ENCODE data around the gene DEAF1.
A peak's percentile ranks its signal among the peaks of the same experiment; 100 is the strongest.
"Not testable (repeated sequence)": the region's sequence is repeated elsewhere in the genome, so short reads cannot be mapped to it uniquely, and the experiment has no call there.

The DEAF1 gene, protein sequence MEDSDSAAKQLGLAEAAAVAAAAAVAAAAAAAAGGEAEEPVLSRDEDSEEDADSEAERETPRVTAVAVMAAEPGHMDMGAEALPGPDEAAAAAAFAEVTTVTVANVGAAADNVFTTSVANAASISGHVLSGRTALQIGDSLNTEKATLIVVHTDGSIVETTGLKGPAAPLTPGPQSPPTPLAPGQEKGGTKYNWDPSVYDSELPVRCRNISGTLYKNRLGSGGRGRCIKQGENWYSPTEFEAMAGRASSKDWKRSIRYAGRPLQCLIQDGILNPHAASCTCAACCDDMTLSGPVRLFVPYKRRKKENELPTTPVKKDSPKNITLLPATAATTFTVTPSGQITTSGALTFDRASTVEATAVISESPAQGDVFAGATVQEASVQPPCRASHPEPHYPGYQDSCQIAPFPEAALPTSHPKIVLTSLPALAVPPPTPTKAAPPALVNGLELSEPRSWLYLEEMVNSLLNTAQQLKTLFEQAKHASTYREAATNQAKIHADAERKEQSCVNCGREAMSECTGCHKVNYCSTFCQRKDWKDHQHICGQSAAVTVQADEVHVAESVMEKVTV

DNA sequence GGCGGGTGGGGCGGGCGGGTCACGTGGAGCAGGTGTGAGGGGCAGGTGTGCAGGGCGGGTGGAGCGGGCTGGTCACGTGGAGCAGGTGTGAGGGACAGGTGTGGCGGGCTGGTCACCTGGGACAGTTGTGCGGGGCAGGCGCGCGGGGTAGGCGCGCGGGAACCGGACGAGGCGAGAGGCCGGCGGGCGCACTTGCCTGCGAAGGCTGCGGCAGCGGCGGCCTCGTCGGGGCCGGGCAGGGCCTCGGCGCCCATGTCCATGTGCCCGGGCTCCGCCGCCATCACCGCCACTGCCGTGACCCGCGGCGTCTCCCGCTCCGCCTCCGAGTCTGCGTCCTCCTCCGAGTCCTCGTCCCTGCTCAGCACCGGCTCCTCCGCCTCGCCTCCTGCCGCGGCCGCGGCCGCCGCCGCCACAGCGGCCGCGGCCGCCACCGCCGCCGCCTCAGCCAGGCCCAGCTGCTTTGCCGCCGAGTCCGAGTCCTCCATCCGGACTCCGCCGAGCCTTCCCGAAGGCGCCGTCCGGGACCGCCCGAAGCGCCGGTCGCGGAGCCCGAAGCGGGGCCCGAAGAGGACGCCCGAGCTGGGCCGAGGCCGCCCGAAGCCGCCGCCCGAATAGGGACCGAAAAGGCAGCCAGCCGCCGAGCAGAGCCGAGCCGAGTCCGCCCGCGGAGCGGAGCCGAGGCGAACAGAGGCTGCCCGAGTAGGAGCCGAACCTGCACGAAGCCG lies at the start of gene DEAF1:
DEAF1 (minus strand) TSS at position 660 of the 725 bp plus-strand sequence; CDS start at position 485, 175 bp downstream.
- DNase-seq (ENCODE audit: low read depth, low spot score) = peak; percentile 72
- peak within 1 kb of the TSS; percentile 98 for H3K27ac ChIP-seq

DNA sequence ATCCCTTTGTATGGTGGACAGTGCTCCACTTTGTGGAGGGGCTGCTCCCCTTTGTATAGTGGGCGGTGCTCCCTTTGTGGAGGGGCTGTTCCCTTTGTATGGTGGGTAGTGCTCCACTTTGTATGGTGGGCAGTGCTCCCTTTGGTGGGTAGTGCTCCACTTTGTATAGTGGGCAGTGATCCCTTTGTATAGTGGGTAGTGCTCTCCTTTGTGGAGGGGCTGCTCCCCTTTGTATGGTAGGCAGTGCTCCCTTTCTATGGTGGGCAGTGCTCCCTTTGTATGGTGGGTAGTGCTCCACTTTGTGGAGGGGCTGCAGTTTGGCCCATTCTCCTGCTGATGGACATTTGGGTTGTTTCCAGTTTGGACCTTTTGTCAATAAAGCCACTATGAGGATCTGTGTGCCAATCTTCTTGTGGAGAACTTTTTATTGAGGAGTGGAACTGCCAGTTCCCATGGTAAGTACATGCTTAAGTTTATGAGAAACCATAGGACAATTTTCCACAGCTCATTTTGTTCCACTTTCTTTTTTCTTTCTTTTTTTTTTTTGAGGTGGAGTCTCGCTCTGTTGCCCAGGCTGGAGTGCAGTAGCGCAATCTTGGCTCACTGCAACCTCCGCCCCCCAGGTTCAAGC lies 47.7 kb upstream of the DEAF1 start:
- H3K27ac ChIP-seq = no peak overlapping the region
- no peak for DNase-seq (ENCODE audit: low read depth, low spot score)

DNA sequence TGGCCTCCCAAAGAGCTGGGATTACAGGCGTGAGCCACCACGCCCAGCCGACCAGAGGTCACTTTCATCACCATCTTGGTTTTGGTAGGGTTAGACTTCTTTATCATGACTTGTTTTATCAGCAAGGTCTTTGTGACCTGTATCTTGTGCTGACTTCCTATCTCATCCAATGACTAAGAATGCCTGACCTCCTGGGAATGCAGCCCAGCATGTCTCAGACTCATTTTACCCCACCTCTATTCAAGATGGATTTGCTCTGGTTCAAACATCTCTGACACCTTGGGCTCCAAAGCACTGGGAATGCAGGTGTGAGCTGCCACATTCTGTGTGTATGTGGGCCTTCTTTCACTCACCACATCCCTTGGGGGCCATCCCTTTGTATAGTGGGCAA lies 47.1 kb upstream of the DEAF1 start:
- no peak for DNase-seq (ENCODE audit: low read depth, low spot score)
- no peak overlapping the region for H3K27ac ChIP-seq

DNA sequence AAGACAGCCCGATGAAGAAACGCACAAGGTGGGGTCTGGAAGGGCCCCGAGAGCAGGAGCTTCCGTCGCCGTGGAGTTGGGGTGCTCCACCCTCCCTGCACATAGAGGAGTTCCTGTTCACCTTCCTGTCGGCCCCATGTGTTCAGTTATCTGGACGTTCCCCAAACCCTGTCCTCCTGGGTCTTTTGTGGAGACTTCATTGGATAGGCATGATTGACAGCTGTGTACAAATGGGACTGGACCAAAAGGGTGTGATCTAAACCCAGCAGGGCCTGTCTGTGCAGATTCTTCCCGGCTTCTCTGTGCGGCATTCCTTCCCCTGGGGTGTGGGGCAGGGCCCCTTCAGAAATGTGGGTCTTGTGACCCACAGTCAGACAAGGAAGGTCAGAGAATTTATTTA lies 42.9 kb upstream of the DEAF1 start:
- DNase-seq (ENCODE audit: low read depth, low spot score) = not testable (repeated sequence)
- H3K27ac ChIP-seq = peak overlapping the region; percentile 45

DNA sequence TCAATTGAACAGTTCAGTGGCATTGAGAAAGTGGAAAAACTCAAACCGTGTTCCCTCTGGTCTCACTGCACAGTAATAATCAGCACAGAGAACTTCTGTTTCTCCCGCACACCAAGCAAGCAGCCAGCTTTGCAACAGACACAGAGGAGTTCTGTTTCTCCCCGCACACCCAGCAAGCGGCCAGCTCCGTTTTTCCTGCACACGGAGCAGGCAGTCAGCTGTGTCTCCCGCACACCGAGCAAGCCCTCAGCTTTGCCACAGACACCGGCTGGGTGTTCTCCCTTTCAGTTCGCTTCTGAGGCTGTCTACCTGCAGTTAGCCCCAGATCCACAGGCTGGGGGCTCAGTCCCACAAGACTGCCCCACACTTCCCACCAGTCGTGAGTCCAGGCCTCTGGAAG lies 42.3 kb upstream of the DEAF1 start:
- DNase-seq (ENCODE audit: low read depth, low spot score) = no peak
- no peak overlapping the region for H3K27ac ChIP-seq

DNA sequence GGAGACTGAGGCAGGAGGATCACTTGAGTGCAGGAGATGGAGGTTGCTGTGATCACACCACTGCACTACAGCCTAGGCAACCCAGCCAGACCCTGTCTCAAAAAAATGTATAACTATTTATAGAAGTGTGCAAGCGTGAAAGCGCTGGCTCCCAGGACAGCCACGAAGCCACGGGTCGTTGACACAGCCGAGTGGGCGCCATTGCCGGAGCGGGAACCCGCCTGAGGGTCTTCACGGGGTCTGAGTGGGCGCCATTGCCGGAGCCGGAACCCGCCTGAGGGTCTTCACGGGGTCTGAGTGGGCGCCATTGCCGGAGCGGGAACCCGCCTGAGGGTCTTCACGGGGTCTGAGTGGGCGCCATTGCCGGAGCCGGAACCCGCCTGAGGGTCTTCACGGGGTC lies 39.5 kb upstream of the DEAF1 start:
- H3K27ac ChIP-seq; DNase-seq (ENCODE audit: low read depth, low spot score): not testable (repeated sequence)

DNA sequence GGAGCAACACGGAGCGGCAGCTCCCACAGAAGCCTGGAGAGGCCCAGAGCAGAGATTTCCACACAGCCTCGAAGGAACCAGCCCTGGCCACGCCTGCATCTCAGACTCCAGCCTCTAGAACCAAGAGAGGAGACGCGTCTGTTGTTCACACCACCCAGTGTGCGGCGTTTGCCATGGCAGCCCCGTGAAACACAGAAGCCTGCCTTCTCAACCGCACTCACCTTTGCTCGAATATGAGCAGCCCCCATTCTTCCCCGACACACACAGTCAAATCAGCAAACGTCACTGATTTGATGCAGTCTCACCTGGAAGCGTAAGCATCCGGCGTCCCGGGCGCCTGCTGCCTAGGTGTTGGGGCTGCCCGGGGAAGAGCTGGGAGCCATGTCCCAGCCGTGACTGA lies 38.0 kb upstream of the DEAF1 start:
- H3K27ac ChIP-seq = no peak overlapping the region
- no peak for DNase-seq (ENCODE audit: low read depth, low spot score)

DNA sequence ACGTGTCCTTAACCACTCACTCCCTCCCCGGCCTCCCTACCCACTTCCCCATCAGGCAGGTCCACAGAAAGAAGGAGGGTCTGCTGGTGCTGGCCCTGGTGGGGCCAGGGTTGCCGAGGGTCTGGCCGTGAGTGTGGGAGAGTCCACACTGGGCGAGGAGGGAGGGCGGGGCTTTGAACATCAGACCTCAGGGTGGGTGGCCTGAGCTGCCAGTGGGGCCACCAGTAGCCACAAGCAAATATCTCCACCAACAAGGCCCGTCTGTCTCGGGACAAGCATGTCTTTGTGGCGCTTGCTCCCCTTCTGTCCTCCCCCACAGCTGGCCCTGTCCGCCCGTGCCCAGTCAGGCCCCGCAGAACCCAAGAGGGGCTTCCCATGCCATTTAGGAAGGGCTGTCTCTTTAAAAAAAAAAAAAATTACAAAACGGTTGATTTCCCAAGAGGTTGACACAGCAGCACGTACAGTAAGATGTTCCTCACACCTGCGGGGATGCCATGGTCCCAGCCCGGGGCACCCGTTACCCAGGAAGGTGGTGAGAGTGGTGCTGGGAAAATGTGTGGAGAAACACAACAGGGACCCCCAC lies 34.6 kb upstream of the DEAF1 start:
- no peak overlapping the region for H3K27ac ChIP-seq

DNA sequence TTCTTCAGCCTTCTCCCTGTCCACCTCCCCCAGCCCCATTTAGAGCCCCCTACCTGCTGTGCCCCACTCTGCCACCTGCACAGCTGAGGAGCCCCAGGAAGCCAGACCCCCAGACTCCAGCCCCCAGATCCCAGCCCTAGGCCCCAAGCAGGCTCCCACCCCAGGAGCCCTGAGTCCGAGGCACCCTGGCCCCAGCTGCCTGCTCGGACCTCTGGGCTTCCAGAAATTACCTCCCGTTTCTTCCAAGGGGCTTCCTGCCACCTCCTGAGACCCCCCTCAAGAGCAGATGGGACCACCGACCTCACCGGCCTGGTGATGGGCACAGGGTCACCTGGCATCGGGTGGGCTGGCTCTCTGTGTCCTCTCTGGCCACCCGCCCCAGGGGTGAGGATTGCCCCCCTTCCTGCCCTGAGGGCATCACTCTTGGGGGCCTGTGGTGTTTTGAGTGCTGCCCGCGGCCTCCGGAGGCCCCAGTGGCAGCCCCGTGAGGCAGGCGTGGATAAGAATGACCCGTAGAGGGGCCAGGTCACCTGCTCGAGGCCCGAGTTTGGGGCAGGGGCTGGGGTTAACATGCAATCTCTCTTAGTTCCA lies 34.0 kb upstream of the DEAF1 start:
- H3K27ac ChIP-seq = peak overlapping the region; percentile 82
- no peak for DNase-seq (ENCODE audit: low read depth, low spot score)

More for the DNA sequence above, 34.6 kb upstream of the DEAF1 start:
- no peak for DNase-seq (ENCODE audit: low read depth, low spot score)

DNA sequence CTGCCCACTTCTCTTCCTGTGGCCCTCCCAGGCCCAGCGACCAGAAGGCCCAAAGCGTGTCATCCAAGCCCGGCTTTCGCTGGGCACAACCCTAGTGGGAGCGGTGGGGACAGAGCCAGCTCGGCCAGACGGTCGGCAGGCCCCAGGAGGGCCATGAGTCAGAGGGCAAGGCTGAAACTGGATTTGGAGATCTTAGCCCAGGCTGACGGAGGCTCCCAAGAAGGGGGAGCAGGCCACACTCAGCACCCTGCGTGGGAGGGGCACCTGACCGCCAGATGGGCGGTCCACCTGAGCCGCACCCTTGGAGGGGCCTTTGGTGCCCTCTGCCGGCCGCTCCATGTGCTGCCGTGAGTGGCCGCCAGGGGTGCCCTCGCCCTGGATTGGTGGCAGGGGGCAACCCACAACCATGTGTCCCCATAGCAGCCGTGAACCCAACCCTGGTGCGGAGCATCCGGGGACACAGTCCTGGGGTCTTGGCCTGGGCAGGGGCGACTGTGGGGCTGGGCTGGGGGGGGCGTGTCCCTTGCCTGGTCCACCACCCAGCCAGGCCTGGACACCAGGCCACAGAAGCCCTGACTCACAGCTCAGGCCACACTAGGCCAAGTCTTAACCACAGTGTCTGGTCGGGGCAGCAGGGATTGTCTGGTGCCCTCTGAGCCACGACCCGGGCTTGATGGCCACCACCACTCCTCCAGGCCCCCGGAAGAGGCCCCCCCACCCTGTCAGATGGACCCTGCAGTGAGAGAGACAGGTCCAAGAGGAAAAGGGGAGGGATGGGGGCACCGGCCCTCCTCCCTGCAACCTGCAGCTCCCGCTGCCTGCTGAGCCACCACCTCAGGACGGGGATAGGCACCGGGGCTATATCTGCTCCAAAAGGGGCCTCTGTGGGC lies 33.1 kb upstream of the DEAF1 start:
- peak overlapping the region; percentile 82 for H3K27ac ChIP-seq
- peak; percentile 78 for DNase-seq (ENCODE audit: low read depth, low spot score)

DNA sequence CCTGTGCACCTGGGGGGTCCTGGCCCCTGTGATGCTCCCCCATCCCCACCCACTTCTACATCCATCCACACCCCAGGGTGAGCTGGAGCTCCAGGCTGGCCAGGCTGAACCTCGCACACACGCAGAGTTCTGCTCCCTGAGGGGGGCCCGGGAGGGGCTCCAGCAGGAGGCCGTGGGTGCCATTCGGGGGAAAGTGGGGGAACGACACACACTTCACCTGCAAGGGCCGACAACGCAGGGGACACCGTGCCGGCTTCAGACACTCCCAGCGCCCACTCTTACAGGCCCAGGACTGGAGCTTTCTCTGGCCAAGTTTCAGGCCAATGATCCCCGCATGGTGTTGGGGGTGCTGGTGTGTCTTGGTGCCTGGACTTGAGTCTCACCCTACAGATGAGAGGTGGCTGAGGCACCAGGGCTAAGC lies 32.3 kb upstream of the DEAF1 start:
- no peak for DNase-seq (ENCODE audit: low read depth, low spot score)
- peak overlapping the region; percentile 82 for H3K27ac ChIP-seq

DNA sequence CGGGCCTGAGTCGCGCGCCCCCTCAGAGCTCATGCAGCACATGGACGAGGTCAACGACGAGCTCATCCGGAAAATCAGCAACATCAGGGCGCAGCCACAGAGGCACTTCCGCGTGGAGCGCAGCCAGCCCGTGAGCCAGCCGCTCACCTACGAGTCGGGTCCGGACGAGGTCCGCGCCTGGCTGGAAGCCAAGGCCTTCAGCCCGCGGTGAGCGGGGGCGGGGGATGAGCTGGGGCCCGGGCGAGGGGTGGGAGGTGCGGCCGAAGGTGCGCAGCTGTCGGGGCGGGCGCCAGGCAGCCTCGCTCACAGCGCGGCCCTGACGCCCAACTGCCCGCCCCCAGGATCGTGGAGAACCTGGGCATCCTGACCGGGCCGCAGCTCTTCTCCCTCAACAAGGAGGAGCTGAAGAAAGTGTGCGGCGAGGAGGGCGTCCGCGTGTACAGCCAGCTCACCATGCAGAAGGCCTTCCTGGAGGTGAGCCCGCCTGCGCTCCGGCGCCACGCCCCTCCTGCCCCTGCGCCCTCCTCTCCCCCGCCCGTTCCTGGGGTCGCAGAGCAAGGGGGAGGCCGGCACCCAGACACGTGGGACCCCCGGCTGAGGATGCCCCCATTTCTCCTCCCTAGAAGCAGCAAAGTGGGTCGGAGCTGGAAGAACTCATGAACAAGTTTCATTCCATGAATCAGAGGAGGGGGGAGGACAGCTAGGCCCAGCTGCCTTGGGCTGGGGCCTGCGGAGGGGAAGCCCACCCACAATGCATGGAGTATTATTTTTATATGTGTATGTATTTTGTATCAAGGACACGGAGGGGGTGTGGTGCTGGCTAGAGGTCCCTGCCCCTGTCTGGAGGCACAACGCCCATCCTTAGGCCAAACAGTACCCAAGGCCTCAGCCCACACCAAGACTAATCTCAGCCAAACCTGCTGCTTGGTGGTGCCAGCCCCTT lies 31.5 kb upstream of the DEAF1 start:
- peak; percentile 43 for DNase-seq (ENCODE audit: low read depth, low spot score)
- peak overlapping the region; percentile 82 for H3K27ac ChIP-seq

DNA sequence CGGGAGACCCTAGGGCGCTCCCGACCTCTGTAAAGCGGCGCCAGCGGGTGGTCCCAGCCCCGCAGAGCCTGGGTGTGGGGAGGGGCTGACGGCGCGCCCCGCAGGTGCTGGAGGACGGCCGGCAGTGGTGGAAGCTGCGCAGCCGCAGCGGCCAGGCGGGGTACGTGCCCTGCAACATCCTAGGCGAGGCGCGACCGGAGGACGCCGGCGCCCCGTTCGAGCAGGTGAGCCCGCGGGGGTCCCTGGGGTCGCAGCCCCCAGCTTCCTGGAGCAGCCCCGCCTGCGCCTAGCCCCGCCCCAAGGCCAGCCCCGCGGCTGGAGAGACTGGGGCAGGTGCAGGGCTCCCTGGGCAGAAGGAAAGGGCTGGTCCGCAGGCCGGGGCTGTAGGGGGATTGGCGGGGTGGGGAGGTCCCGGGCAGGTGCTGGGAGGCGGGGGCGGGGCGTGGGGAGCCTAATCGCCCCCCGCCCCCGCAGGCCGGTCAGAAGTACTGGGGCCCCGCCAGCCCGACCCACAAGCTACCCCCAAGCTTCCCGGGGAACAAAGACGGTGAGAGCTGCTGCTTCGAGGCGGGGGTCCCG lies 30.7 kb upstream of the DEAF1 start:
- no peak for DNase-seq (ENCODE audit: low read depth, low spot score)

DNA sequence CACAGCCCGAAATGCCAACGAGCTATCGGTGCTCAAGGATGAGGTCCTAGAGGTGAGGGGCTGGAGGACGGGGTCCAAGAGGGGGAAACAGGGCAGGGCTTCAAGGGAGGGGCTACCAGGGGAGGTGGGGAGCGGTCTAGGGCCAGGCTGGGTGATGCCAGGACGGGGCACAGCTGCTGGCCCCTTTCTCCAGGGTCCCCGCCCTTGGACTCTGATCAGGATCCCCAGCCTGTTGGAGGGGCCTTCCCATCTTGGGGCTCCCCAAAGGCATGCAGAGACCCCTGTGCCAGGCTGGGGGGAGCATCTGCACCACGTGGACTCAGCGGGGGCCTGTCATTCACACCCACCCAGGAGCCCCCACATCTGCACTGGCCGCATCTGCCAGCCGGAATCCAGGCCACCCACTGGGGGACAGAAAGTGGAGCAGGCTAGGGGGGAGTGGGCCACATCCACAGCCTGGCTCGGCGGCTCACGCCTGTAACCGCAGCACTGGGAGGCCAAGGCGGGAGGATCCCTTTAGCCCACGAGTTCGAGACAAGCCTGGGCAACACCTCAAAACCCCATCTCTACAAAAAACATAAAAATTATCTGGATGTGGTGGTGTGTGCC lies 29.9 kb upstream of the DEAF1 start:
- DNase-seq (ENCODE audit: low read depth, low spot score) = no peak
- peak overlapping the region; percentile 82 for H3K27ac ChIP-seq

More for the DNA sequence above, 30.7 kb upstream of the DEAF1 start:
- H3K27ac ChIP-seq = peak overlapping the region; percentile 82

DNA sequence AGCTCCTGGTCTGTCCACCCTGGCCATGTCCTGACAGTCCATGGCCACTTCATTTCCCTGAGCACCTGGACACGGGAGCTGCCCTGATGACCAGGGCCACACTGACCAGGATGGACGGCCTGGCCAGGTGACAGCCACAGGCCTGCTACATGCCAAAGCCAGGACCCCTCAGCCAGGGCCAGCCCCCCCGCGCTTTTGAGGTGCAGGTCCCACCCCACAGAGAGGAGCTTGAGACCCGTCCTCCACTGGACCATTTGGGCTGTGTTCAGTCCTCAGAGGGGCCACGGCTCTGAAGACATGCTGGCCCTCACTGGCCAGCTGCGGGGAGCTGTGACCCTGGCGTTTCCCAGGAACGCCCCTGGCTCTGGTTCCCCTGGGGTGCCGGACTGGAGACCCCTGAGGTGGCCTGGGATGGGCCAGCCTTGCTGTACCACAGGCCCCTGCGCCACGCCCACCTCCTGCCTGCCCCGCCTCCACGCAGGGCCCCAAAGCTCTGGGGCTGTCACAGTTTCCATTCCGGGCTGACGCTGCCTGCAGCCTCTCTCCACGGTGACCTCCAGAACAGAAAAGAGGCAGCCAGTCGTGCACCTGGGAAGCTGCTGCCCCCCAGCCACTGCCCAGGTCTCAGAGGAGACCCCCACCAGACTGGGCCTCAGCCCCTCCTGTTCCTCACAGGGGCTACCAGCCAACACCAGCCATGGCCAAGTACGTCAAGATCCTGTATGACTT lies 29.2 kb upstream of the DEAF1 start:
- H3K27ac ChIP-seq = no peak overlapping the region
- no peak for DNase-seq (ENCODE audit: low read depth, low spot score)

DNA sequence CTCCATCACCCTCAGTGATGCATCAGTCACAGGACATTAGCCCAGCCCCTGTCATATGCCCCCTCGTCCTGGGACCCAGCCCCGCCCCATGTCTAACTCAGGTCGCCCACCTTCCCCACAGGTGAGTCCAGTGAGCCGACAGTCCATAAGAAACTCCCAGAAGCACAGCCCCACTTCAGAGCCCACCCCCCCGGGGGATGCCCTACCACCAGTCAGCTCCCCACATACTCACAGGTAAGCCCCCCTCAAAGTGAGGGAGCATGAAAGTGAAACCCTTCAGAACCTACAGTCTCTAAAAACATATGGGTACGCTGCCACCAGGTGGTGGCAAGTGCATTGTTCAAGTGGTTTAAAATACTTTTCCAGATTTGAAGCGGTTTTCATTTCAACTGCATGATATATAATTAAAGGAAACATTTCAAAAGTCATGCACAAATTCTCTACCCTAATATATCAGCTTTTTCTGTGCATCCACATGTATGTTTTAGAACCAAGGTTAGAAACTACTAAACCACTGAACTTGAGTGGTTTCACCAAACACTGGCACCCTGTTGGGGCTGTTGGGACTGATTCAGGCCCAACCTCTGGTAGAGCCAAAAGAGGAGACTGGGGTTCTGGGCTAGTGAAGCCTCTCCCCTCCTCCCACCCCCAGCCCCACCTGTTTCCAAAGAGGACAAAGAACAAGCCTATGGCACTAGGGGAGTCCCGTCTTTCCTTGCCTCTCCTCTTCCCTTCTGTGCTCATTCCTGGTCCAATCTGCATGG lies 28.3 kb upstream of the DEAF1 start:
- DNase-seq (ENCODE audit: low read depth, low spot score) = no peak

More for the DNA sequence above, 28.3 kb upstream of the DEAF1 start:
- no peak overlapping the region for H3K27ac ChIP-seq

Data from epithelial cell of prostate (primary cell).